HG02588 (cell line): Measurements from ENCODE around the gene NLRP14.

Source experiments
- ATAC-seq: cut with Tn5 transposase; IDR thresholded peaks from one replicate; pipeline ENCODE4 v1.9.1; 2021; ENCODE audit warnings: mild to moderate bottlenecking, moderate library complexity; ENCODE audit not compliant: unreplicated experiment

NLRP14 gene

GRCh38 chr11:7020183-7020917, at the start of gene NLRP14, which contains the start of gene ZNF214:
Gene NLRP14, plus strand, starts transcription at chr11:7020479. Its CDS starts 18,108 bp downstream, at chr11:7038587.
Gene ZNF214, minus strand, starts transcription at chr11:7020346. Its CDS starts 17,511 bp downstream, at chr11:7002835.
- no peak for ATAC-seq

GRCh38 chr11:6979365-6979764, 40.9 kb upstream of the NLRP14 start:
- ATAC-seq: no peak

GRCh38 chr11:6986487-6986886, 33.8 kb upstream of the NLRP14 start:
- ATAC-seq: no peak

GRCh38 chr11:6988506-6988905, 31.8 kb upstream of the NLRP14 start:
- ATAC-seq: no peak

GRCh38 chr11:6991227-6991626, 29.1 kb upstream of the NLRP14 start:
- no peak for ATAC-seq

GRCh38 chr11:6992026-6992425, 28.3 kb upstream of the NLRP14 start:
- no peak for ATAC-seq

- ATAC-seq: no peak
These were observed 27.5 kb upstream of the NLRP14 start for GRCh38 chr11:6992457-6993417.

GRCh38 chr11:6995703-6996102, 24.6 kb upstream of the NLRP14 start:
- no peak for ATAC-seq

- no peak for ATAC-seq
These were observed 15.8 kb upstream of the NLRP14 start for GRCh38 chr11:7004482-7004881.

- ATAC-seq: no peak
These were observed 6.2 kb upstream of the NLRP14 start for GRCh38 chr11:7014118-7014517.

- ATAC-seq: no peak
These were observed 4.3 kb upstream of the NLRP14 start for GRCh38 chr11:7016011-7016410.

- ATAC-seq: no peak
These were observed 638 bp upstream of the NLRP14 start for GRCh38 chr11:7019500-7020182.

GRCh38 chr11:7021318-7021717, 1.0 kb downstream of the NLRP14 start:
- no peak for ATAC-seq

GRCh38 chr11:7028141-7028540, 7.9 kb downstream of the NLRP14 start:
- no peak for ATAC-seq

GRCh38 chr11:7030836-7031235, 10.6 kb downstream of the NLRP14 start:
- no peak for ATAC-seq

GRCh38 chr11:7031471-7031871, 11.2 kb downstream of the NLRP14 start:
- ATAC-seq: no peak

- no peak for ATAC-seq
These were observed 12.4 kb downstream of the NLRP14 start for GRCh38 chr11:7032692-7033091.

GRCh38 chr11:7034019-7034418, 13.7 kb downstream of the NLRP14 start:
- ATAC-seq: no peak

- ATAC-seq: no peak
These were observed 26.3 kb downstream of the NLRP14 start for GRCh38 chr11:7046474-7047175.

- no peak for ATAC-seq
These were observed 29.9 kb downstream of the NLRP14 start for GRCh38 chr11:7050191-7050590.
